CD14-positive monocyte (primary cell): ENCODE results near the gene FOXN4. TPM values are rescaled to one million over a fixed set of nuclear protein-coding genes. Genes with fewer than 3 reads are reported as not detected.

Experiments used
- DNase-seq, 3 donors: peaks; one replicate each; pipeline ENCODE4 v3.0.0-alpha.2; 2011 to 2022
- H2AFZ ChIP-seq: 2 replicates; pipeline ENCODE4 v1.6.0; 2012; ENCODE audit warnings: mild to moderate bottlenecking, low read depth, low read length, inconsistent platforms; ENCODE audit not compliant: insufficient read depth, poor library complexity, severe bottlenecking
- H3K27ac ChIP-seq, 2 donors: 1 replicate in 1 of 2; 2 replicates in 1 of 2; pipeline ENCODE4 v1.5.1; 2012 to 2013; ENCODE audit warnings: low read length in 2 of 2, control low read depth in 1 of 2, inconsistent platforms in 1 of 2, low read depth in 1 of 2, mild to moderate bottlenecking in 1 of 2
- H3K27me3 ChIP-seq, 2 donors: one replicate each; pipeline versions ENCODE4 v1.6.0 to v1.6.1; 2011 to 2013; ENCODE audit warnings: low read length in 2 of 2; ENCODE audit not compliant: control insufficient read depth in 2 of 2, insufficient read depth in 2 of 2
- H3K36me3 ChIP-seq, 2 donors: replicated peaks in 1 of 2; 1 replicate in 1 of 2; 2 replicates in 1 of 2; pipeline versions ENCODE4 v1.5.1 to v1.6.1; 2012 to 2013; ENCODE audit warnings: low read length in 2 of 2, control low read depth in 1 of 2, inconsistent platforms in 1 of 2, mild to moderate bottlenecking in 1 of 2; ENCODE audit not compliant: insufficient read depth in 2 of 2, control insufficient read depth in 1 of 2
- H3K4me1 ChIP-seq, 2 donors: 1 replicate in 1 of 2; 2 replicates in 1 of 2; pipeline versions ENCODE4 v1.5.1 to v1.6.1; 2012 to 2013; ENCODE audit warnings: low read length in 2 of 2, control low read depth in 1 of 2, inconsistent platforms in 1 of 2, mild to moderate bottlenecking in 1 of 2, moderate library complexity in 1 of 2; ENCODE audit not compliant: insufficient read depth in 2 of 2, control insufficient read depth in 1 of 2
- H3K4me2 ChIP-seq: replicated peaks from 2 replicates; pipeline ENCODE3; 2012; ENCODE audit warnings: low read length, moderate library complexity, mild to moderate bottlenecking; ENCODE audit not compliant: poor library complexity, severe bottlenecking; ENCODE audit errors: extremely low read depth
- H3K4me3 ChIP-seq, 3 experiments: fragments of 200-600 bp in 1 of 3; sonication (generic) in 1 of 3; replicated peaks in 1 of 3; 1 replicate in 2 of 3; 2 replicates in 1 of 3; pipeline ENCODE4 v1.5.1; 2011 to 2013; ENCODE audit warnings: low read length in 3 of 3, mild to moderate bottlenecking in 3 of 3, control low read depth in 2 of 3, low read depth in 2 of 3, inconsistent platforms in 1 of 3, moderate library complexity in 1 of 3
- H3K79me2 ChIP-seq: 2 replicates; pipeline ENCODE4 v1.6.0; 2012; ENCODE audit warnings: mild to moderate bottlenecking, control low read depth, inconsistent platforms, low read length, moderate library complexity; ENCODE audit not compliant: insufficient read depth
- H3K9ac ChIP-seq: 2 replicates; pipeline ENCODE4 v1.6.0; 2017; ENCODE audit warnings: low read length, mild to moderate bottlenecking; ENCODE audit not compliant: insufficient read depth, poor library complexity, severe bottlenecking
- H3K9me3 ChIP-seq, 2 donors: replicated peaks in 1 of 2; 1 replicate in 1 of 2; 2 replicates in 1 of 2; pipeline versions ENCODE4 v1.5.1 to v1.6.1; 2012 to 2013; ENCODE audit warnings: low read length in 2 of 2, control low read depth in 1 of 2; ENCODE audit not compliant: control insufficient read depth in 1 of 2, insufficient read depth in 1 of 2
- H4K20me1 ChIP-seq: 2 replicates; pipeline ENCODE4 v1.6.0; 2012; ENCODE audit warnings: mild to moderate bottlenecking, low read length, control low read depth, moderate library complexity; ENCODE audit not compliant: insufficient read depth
- H3K27ac Mint-ChIP-seq, 7 donors: one replicate each; pipeline ENCODE4 v1.8.0; 2020; ENCODE audit warnings: mild to moderate bottlenecking in 7 of 7, mixed read lengths in 7 of 7, moderate library complexity in 6 of 7, inconsistent platforms in 2 of 7
- H3K27me3 Mint-ChIP-seq, 3 donors: one replicate each; pipeline ENCODE4 v1.8.0; 2021 to 2022; ENCODE audit warnings: low read depth in 3 of 3, mild to moderate bottlenecking in 3 of 3, mixed read lengths in 3 of 3, moderate library complexity in 3 of 3, inconsistent platforms in 1 of 3
- H3K36me3 Mint-ChIP-seq, 2 donors: one replicate each; pipeline ENCODE4 v1.8.0; 2020; ENCODE audit warnings: mixed read lengths in 2 of 2, inconsistent platforms in 1 of 2, mild to moderate bottlenecking in 1 of 2
- H3K4me1 Mint-ChIP-seq: one replicate; pipeline ENCODE4 v1.8.0; 2020; ENCODE audit warnings: mild to moderate bottlenecking, mixed read lengths
- H3K4me3 Mint-ChIP-seq, 2 donors: one replicate each; pipeline ENCODE4 v1.8.0; 2020; ENCODE audit warnings: mild to moderate bottlenecking in 2 of 2, mixed read lengths in 2 of 2, moderate library complexity in 1 of 2
- H3K9me3 Mint-ChIP-seq, 7 donors: one replicate each; pipeline ENCODE4 v1.8.0; 2020 to 2022; ENCODE audit warnings: mixed read lengths in 7 of 7, mild to moderate bottlenecking in 6 of 7, moderate library complexity in 6 of 7, inconsistent platforms in 2 of 7
- WGBS: methylation state at CpG from one replicate; pipeline ENCODE4 v1.1.5; 2013; ENCODE audit warnings: missing lambda C conversion rate; ENCODE audit not compliant: insufficient coverage; 5-methylcytosine and 5-hydroxymethylcytosine counted together
- intact Hi-C, 2 donors: fragments of 100-400 bp; cut with micrococcal nuclease; formaldehyde crosslinking; loops; one replicate each; pipeline versions ENCODE4 v1.15.0 to v1.15.1; 2023
- polyA plus RNA-seq, 3 donors: library from polyadenylated mRNA; depleted of rRNA in 1 of 3; unstranded in 2 of 3; stranded (reverse) in 1 of 3; fragments of 300-500 nt in 2 of 3; fragments of >200 nt in 1 of 3; fragmentation: Illumina TruSeq in 2 of 3; gene quantifications; 1 replicate in 2 of 3; 2 replicates in 1 of 3; pipeline ENCODE4 v1.2.3, GENCODE V29; 2012 to 2021
- TF ChIP-seq, protein P1 (sequence below): fragments of 200-600 bp; IDR thresholded peaks from one replicate; pipeline ENCODE4 v1.8.0; 2022; ENCODE audit warnings: antibody characterized with exemption, mild to moderate bottlenecking

Gene FOXN4
- polyA plus RNA-seq, 3 donors: not detected

DNA sequence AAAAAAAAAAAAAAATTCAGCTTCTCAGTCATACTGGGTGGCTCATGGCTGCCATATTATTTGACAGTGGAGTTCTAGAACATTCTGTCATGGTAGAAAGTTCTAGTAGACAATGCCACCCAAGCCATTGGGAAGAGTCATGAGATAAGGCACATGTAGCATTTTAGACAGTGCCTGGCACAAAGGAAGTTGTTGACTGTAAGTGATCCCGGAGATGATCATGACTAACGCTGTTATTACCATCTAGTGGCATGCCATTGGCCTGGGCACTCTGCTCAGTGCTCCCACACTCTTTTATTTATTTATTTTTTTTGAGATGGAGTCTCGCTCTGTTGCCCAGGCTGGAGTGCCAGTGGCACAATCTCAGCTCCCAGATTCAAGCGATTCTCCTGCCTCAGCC lies 80.4 kb downstream of the FOXN4 start:
- Histone ChIP-seq H3K9me3 (no peaks in the 10 kb centered on the region), H3K27me3 (no peaks in the 10 kb centered on the region), H2AFZ (no peak overlapping the region), H3K79me2 (no peaks in the 10 kb centered on the region), H3K4me3 (no peak overlapping the region), H4K20me1 (no peaks in the 10 kb centered on the region), H3K27ac (no peak overlapping the region), H3K9ac (no peak overlapping the region), H3K4me2 (no peak overlapping the region), H3K36me3 (peaks cover 0 to 5% of the 10 kb centered on the region in 2 donors), H3K4me1 (no peaks in the 10 kb centered on the region)
- H3K36me3 Mint-ChIP-seq: peaks cover 23 to 30% of the 10 kb centered on the region in 2 donors
- TF ChIP-seq, protein P1, sequence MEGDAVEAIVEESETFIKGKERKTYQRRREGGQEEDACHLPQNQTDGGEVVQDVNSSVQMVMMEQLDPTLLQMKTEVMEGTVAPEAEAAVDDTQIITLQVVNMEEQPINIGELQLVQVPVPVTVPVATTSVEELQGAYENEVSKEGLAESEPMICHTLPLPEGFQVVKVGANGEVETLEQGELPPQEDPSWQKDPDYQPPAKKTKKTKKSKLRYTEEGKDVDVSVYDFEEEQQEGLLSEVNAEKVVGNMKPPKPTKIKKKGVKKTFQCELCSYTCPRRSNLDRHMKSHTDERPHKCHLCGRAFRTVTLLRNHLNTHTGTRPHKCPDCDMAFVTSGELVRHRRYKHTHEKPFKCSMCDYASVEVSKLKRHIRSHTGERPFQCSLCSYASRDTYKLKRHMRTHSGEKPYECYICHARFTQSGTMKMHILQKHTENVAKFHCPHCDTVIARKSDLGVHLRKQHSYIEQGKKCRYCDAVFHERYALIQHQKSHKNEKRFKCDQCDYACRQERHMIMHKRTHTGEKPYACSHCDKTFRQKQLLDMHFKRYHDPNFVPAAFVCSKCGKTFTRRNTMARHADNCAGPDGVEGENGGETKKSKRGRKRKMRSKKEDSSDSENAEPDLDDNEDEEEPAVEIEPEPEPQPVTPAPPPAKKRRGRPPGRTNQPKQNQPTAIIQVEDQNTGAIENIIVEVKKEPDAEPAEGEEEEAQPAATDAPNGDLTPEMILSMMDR: no peak
- no CpG with 5 or more reads among the region's 4 CpGs for WGBS
- no peaks in the 10 kb centered on the region for H3K9me3 Mint-ChIP-seq
- intact Hi-C loops: no loop called here
- peaks cover 0 to 1% (median 0%) of the 10 kb centered on the region in 3 donors for H3K27me3 Mint-ChIP-seq
- H3K27ac Mint-ChIP-seq: no peak overlapping the region
- H3K4me1 Mint-ChIP-seq: no peaks in the 10 kb centered on the region
- no peak for DNase-seq
- H3K4me3 Mint-ChIP-seq: no peak overlapping the region

Other genes starting within 250 kb of the FOXN4 start
- 10 to 100 TPM in 1 of 3 donors, 1 to 10 TPM in 2; 3.7 to 13.0 (median 4.5) TPM for gene ALKBH2, start 215.8 kb downstream of the FOXN4 start, polyA plus RNA-seq
- gene UNG, start 211.7 kb downstream of the FOXN4 start, polyA plus RNA-seq: 1 to 10 TPM; 1.1 to 2.1 (median 2.0) TPM
- gene ACACB, start 192.7 kb downstream of the FOXN4 start, polyA plus RNA-seq: 1 to 10 TPM in 2 of 3 donors, under 1 TPM in 1; 0.14 to 5.0 (median 1.9) TPM
- not detected for gene MYO1H, start 38.6 kb upstream of the FOXN4 start, polyA plus RNA-seq
- gene KCTD10, start 168.0 kb upstream of the FOXN4 start, polyA plus RNA-seq: 10 to 100 TPM; 18.1 to 21.0 (median 20.0) TPM
- gene UBE3B, start 168.3 kb upstream of the FOXN4 start, polyA plus RNA-seq: 10 to 100 TPM; 14.4 to 25.9 (median 18.2) TPM